Right forelimb (tissue), 1 donor: Measurements from ENCODE around the gene CYP2W1.
"Not testable (repeated sequence)": the region's sequence is repeated elsewhere in the genome, so short reads cannot be mapped to it uniquely, and the experiment has no call there.

ENCODE experiments used
- DNase-seq: peaks from one replicate; pipeline ENCODE4 v3.0.0-alpha.2; 2018

CYP2W1 gene

DNA sequence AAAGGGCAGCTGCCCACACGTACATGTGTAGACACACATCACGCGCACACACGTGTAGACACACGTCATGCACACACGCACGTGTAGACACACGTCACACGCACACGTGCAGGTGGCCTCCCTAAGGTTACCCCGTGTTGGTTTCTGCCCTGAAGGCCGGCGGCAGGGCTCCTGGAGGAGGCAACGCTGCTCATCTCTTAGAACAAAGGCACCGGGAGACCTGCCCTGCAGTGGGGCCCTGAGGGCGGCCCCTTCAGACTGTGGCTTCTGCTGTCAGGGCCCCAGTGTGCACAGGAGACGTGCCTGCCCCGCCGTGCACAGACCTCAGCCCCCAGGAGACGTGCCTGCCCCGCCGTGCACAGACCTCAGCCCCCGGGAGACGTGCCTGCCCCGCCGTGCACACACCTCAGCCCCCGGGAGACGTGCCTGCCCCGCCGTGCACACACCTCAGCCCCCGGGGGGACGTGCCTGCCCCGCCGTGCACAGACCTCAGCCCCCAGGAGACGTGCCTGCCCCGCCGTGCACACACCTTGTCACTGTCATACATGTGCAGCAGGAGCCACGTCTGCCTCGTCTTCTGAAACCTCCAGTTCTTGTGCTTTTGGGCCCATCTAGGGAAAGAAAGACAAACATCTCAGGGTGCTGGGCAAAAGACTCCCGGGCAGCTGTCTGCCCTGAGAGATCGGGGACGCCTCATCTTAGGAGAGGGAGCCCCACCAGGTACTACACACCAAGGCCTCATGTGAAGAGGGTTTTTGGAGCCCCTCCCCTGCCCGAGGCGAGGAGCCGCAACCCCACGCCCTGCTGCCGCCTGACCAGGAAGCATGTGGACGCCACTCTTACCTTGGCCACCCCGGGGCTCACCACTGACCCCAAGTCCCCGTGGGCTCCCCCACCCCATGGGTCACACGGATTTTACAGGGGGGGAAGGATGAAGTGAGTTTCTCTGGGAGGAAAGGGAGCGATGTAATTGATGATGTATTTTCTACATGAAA lies 17.3 kb downstream of the CYP2W1 start:
- DNase-seq = no peak

DNA sequence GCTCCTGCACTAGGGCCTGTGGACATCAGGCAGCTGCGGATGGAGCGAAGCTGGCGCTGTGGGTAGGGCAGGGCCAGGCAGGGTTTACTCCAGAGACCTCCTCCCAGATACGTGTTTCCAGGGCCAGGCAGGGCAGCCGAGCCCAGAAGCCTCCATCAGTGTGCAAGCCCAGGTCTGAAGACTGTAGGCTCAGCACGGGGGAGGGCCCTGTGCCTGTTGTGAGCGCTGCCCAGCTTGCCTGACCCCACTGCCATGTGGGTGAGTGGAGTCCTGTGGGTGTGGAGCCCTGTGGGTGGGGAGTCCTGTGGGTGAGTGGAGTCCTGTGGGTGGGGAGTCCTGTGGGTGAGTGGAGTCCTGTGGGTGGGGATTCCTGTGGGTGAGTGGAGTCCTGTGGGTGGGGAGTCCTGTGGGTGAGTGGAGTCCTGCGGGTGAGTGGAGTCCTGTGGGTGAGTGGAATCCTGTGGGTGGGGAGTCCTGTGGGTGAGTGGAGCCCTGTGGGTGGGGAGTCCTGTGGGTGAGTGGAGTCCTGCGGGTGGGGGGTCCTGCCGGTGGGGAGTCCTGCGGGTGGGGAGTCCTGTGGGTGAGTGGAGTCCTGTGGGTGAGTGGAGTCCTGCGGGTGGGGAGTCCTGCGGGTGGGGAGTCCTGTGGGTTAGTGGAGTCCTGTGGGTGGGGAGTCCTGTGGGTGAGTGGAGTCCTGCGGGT lies 18.2 kb downstream of the CYP2W1 start:
- not testable (repeated sequence) for DNase-seq

DNA sequence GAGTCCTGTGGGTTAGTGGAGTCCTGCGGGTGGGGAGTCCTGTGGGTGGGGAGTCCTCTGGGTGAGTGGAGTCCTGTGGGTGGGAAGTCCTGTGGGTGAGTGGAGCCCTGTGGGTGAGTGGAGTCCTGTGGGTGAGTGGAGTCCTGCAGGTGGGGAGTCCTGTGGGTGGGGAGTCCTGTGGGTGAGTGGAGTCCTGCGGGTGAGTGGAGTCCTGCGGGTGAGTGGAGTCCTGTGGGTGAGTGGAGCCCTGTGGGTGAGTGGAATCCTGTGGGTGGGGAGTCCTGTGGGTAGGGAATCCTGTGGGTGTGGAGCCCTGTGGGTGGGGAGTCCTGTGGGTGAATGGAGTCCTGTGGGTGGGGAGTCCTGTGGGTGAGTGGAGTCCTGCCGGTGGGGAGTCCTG lies 19.0 kb downstream of the CYP2W1 start:
- DNase-seq = not testable (repeated sequence)

DNA sequence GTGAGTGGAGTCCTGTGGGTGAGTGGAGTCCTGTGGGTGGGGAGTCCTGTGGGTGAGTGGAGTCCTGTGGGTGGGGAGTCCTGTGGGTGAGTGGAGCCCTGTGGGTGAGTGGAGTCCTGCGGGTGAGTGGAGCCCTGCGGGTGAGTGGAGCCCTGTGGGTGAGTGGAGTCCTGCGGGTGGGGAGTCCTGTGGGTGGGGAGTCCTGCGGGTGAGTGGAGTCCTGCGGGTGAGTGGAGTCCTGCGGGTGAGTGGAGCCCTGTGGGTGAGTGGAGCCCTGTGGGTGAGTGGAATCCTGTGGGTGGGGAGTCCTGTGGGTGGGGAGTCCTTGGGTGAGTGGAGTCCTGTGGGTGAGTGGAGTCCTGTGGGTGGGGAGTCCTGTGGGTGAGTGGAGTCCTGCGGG lies 19.5 kb downstream of the CYP2W1 start:
- not testable (repeated sequence) for DNase-seq

DNA sequence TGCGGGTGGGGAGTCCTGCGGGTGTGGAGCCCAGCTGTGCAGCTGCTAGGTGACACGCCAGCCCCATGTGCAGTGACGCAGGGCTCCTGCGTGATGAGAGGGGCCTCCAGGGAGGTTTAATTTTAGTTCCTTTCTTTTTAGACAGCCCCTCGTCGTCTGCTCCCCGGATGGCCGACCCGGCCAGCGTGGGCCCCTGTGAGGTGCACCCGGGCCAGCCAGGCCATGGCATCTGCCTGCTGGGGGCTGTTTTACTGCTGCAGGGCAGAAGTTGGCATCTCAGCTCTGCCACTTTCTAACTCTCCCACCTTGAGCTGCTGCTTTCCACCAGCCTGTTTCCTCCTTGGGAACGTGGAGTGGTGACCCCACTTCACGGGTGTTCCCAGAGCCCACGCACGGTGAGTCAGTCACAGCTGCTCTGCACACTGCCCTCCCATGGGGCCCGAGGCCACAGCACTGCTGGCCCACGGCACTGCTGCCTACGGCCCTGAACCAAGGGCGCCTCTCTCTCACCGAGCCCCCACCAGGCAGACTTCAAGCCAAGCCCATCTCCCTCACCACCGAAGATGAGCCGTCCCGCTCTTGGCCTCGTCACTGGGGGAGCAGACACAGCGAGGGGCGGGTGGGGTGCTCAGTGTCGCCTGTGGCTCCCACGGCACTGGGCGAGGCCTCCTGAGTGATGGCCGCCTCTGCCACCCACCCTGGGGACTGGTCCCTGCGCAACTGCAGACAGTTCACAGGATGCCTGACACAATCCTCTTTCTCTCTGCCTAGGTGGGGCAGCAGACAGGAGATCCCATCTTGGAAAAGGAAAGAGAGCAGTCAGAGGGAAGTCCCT lies 21.3 kb downstream of the CYP2W1 start:
- DNase-seq = no peak

DNA sequence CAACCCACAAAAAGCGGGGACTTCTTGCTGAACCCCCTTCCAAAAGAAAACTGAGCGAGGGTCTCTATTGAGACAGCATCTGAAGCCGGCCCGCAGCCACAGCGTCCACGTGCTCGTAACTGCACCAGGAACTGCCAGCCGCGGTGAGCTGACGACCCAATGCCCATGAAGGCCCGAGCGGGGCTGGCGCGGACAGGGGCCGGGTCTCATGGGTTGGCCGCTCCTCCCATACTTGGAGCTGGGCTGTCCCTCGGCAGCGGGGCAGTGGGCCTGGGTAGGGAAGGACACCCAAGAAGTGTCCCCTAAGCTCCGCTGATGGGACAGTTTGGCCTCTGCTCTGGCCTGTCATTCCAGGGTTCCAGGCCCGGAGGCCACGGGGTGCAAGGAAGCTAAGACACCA lies 22.3 kb downstream of the CYP2W1 start:
- DNase-seq = no peak

DNA sequence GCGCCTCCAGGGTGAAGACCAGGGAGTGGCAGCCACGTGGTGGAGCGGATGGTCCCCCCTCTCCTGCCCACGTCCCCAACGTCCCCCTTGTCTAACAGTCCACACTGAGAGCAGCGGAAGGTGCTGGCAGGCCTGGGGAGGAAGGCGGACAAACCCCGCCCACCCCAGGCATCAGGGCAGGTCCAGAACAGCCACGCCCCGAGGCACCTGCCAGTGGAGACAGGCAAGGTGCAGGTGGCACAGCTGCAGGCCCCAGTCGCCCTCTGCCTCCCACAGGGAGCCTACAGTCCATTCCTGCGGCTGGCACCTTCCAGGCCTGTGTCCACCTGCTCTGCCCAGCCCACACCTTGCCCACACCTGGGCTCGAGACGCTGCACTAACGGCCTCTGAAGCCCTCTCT lies 24.9 kb downstream of the CYP2W1 start:
- no peak for DNase-seq

DNA sequence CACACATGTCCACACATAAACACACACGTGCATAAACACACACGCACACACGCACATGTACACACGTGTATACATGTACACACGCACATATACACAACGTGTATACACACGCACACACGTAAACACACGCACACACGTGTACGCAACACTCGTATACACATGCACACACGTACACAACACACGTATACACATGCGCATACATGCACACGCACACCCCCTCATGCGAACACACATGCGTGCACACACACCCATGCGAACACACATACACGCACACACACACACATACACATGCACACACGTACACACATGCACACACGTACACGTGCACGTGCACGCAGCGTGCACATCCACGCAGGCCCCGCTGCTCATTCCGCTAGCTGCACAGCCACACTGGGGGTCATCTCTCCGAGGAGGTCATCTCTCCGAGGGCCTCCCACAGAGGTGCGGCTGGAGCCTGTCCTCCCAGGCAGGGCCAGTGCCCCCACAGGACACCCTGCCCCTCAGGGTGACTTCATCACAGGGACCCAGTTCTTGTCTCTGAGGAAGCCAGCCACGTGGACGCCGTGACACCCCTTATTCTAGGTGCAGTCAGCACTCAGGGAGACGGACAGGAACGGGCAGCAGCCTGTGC lies 25.9 kb downstream of the CYP2W1 start:
- no peak for DNase-seq

DNA sequence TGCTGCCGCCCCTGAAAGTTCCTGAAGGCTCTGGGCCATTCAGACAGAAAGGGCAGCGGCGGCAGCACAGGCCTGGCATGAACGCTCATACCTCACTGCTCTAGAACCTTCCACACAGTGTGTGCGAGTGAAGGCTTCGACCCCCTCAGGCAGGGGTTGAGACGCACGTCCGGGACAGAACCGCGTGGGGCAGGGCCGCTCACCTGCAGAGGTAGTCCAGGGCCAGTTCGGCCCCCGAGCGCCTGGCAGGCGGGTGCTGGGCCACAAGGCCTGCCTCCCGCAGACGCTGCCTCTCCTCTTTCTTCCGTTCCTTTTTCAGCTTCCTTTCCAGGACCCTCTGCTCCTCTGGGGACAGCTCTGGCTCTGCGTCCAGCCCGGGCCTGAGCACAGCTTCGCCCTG lies 26.8 kb downstream of the CYP2W1 start:
- no peak for DNase-seq

DNA sequence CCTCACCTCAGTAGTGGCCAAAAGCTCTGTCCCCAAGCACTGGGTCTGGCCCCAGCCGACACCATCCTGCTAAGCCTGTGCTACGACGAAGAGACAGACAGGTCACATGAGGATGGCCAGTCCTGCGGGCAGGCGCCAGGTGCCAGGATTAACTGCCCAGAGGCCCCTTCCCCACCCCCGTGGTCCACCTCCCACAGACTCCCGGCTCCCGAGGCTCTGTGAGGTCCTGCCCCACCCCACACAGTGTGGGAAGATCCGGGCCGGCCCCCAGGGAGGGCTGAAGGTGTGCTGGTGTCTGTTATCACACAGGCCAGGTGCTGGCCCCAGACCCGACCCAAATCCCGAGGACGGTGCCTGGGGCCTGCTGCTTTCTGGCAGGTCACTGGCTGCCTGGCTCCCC lies 27.2 kb downstream of the CYP2W1 start:
- no peak for DNase-seq

DNA sequence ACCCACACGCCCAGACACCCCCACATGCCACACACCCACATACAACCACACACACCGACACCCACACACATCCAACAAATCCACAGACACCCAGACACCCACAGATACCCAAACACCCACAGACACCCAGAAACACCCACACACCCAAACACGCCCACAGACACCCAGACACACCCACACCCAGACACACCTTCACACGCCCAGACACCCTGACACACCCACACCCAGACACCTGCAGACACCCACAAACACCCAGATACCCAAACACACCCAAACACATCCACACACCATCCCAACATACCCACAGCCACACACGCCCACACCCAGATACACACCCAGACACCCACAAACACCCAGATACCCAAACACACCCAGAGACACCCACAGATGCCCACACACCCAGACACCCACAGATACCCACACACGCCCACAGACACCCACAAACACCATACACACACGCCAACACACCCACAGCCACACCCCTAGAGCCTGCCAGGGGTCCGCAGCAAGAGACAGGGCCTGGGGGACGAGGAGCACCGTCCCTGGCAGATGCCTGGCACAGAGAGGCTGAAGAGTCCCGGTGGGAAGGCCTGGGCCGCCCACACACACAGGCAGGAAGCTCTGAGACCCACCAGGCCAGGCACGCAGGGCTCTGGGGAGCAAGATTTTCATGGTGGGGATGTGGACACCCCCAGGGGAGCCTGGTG lies 28.5 kb downstream of the CYP2W1 start:
- DNase-seq = no peak

DNA sequence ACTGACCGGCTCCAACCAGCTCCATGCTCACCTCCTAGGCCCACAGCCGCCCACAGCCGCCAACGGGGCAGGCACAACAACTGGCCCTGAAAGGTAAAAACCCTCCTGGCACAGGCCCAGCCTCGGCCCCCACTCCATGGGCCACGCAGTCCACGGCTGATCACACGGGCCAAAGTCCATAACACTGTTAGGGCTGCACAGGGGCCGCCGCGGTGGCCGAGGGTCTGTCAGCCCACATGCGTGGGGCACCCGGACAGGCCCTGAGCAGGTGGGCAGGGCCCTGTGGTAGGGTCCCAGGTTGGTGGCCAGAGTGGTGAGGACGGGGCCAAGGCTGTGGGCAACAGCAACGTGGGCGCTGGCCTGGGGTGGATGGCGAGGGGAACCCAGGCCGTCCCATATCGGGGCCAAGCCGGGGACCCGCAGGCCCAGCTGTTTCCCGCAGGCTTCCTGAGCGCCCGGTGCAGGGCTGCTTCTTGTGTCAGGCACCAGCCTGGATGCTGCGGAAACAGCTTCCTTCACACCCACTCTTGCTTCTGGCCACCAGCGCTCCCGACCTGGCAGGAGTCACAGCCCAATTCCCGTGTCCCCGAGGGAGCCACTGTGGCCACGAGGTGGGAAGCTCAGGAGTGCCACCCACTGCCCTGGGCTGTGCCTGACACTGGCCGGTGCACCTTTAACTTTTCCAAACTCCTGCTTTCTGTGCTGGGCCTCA lies 29.2 kb downstream of the CYP2W1 start:
- DNase-seq = no peak

DNA sequence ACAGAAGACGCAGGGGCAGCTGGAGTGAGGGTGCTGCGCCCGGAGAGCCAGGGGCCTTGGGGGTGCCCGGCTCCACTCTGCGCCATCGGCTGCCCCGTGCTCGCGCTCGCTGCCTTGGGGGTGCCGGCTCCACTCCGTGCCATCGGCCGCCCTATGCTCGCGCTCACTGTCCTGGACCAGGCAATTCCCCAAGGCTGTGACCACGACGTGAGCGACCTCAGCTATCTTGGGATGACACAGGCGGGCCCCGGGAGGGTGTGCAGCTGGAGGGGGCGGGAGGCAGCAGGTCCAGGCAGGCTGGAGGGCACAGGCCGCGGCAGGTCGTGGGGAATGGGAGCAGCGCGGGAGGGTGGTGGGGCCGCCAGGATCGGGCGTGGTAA lies 29.7 kb downstream of the CYP2W1 start:
- no peak for DNase-seq

DNA sequence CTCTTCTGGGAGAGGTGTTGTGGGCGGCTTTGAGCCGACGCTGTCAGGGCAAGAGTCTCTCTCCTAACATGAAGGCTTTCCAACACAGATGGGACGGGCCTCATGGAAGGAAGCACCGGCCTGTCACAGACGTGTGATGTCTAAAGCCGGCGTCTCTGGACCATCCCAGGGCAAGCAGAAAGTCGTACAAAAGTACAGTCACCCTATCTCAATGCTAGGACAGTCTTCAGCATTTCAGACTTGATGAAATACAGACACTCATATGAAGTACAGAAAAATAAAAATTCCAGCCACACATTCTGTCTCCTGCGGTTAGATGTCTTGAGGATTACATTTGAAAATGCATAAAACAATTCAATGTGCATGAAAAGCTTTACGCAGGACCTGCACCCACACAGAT lies 30.6 kb downstream of the CYP2W1 start:
- no peak for DNase-seq

DNA sequence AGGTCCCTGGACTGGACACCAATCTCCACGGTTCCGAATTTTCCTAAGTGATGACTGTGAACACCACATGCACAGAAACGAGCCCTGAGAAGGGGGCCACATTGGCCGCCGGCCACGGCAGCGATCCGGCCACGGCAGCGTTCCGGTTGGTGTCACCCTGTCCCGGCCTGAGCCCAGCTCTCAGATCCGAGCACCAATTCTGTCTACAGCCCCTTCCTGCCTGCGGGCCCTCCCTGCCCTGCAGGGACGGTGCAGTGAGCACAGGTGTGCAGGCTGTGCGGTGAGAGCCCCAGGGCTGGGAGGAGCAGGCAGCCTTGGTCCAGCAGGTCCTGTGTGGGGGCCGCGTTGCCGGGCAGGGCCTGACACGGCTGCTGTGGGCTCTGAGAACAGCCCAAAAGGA lies 31.7 kb downstream of the CYP2W1 start:
- DNase-seq = no peak

DNA sequence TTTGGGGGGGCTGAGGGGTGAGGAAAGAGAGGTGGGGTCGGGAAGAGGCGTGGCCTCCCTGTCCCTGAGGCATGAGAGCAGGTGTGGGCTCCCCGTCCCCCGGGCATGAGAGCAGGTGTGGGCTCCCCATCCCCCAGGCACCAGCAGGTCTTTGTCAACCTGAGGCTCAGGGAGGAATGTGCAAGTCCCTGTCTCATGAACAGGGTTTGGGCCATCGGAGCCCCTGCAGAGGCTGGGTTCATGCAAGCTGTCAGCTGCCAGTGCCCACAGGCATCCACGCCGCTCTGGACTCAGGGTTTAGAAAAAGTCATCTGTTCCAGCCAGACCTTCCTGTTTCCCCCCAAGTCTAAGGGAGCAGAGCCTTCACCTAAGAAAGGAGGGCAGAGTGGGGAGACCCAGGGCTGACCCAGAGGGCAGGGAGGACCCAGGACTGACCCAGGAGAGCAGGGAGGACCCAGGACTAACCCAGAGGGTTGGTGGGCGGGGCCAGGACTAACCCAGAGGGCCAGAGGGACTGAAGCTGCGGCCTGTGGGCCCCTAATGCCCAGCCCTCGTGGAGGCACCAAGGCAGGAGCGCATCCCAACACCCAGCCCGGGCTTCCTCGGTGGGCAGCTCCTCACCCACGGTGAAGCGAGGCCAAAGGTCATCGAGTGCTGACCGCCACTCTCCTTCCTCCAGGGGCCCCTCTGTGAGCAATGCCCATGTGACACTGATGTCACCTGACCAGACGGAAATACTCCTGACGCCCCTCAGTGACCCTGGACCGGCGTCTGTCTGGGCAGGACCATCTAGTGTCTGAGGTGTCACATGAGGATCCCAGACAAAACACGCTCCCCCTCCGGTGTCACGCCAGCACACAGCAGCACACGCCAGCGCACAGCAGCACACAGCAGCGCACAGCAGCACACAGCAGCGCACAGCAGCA lies 32.5 kb downstream of the CYP2W1 start:
- DNase-seq = no peak

DNA sequence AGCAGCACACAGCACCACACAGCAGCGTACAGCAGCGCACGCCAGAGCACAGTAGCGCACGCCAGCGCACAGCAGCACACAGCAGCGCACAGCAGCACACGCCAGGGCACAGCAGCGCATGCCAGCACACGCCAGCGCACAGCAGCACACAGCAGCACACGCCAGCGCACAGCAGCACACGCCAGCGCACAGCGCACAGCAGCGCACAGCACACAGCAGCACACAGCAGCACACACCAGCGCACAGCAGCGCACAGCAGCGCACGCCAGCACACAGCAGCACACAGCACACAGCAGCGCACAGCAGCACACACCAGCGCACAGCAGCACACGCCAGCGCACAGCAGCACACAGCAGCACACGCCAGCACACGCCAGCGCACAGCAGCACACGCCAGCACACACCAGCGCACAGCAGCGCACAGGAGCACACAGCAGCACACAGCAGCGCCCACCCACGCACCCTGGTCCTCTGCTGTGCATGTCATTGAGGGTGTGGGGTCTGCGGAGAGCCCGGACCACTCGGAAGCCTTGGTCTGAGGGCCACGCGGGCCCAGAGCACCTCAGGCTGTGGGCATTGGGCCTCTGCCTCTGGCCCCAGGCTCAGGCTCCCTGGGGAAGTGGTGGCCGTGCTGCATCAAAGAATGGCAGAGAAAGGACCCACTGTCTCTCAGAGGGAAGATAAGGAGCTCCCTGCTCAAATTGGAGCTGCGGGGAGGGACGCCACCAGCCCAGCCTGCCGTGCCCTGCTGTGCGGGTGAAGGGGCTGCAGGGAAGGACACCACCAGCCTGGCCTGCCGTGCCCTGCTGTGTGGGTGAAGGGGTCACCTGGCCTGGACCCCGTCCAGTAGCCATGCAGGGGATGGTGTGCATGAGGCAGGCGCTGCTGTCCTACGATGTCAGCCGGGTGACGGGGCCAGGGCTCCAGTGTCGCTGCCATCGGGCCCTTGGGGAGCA lies 33.9 kb downstream of the CYP2W1 start:
- no peak for DNase-seq

DNA sequence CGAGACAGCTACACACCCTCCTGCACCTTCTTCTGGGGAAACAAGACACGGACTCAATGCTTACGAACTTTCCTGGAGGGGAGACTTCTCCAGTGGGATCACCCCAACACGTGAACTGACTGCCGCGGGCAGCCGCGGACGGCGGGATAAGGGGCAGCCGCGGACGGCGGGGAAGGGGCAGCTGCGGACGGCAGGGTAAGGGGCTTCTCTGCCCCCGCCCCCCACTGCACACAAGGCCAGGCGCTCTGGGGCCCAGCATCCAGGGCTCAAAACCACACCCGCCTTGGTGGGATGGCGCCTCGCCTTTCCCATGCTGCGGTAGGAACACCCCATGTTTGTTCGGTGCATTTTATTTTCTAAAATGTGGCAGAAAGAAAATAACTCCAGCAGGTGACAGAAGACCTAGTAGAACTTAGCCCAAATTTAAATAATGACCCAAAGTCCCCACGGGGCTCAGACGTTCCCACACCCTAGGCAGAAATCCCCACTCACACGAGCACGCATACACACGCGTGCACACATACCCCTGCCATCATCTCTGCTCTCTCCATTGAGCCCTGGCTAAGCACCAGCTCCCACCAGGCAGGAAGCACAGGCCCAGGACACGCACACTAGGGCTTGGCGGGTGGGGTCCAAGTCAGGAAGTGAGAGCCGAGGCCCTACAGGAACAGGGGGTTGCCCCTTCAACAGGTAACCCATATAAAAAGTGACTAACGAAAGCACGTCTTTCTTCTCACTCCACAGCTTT lies 34.8 kb downstream of the CYP2W1 start:
- no peak for DNase-seq
